ENCODE results near the gene SPIRE2.

The SPIRE2 gene

GRCh38 chr16:89895482-89896250, 67.4 kb downstream of the SPIRE2 start:
- H3K4ac ChIP-seq (ENCODE audit: low read depth, low read length), result no peak overlapping the region
- H3K79me2 ChIP-seq (ENCODE audit: control insufficient read depth, insufficient read depth, low read length), result no peaks in the 10 kb centered on the region
- H3K4me2 ChIP-seq (ENCODE audit: low read length), result no peak overlapping the region
- DNase-seq, result no peak
- H4K8ac ChIP-seq (ENCODE audit: low read depth, low read length), result no peak overlapping the region
- H3K56ac ChIP-seq (ENCODE audit: low read length), result no peak overlapping the region
- no peak overlapping the region for H2BK15ac ChIP-seq (replicated peaks; ENCODE audit: low read depth)
- no peak overlapping the region for H2BK5ac ChIP-seq (ENCODE audit: low read length)
- H3K36me3 ChIP-seq (ENCODE audit: control insufficient read depth, insufficient read depth, low read length), result peaks cover 23% of the 10 kb centered on the region
- no peak overlapping the region for H2BK120ac ChIP-seq (ENCODE audit: low read depth, low read length)
- no peak overlapping the region for H2AK5ac ChIP-seq (ENCODE audit: low read length)
- H3K79me1 ChIP-seq (ENCODE audit: low read length), result no peaks in the 10 kb centered on the region
- H3K4me3 ChIP-seq (ENCODE audit: low read length), result no peak overlapping the region
- H3K18ac ChIP-seq (ENCODE audit: low read length), result no peak overlapping the region
- H3K23ac ChIP-seq (ENCODE audit: low read length), result no peak overlapping the region
- H3K4me1 ChIP-seq (ENCODE audit: control insufficient read depth, low read depth, low read length), result no peaks in the 10 kb centered on the region
- WGBS (ENCODE audit: extremely low coverage, insufficient coverage, low lambda C conversion rate), result no CpG with 5 or more reads among the region's 26 CpGs
- no peaks in the 10 kb centered on the region for H3K27me3 ChIP-seq (ENCODE audit: insufficient read depth, low read length, poor library complexity)
- no peak overlapping the region for H3K9ac ChIP-seq (ENCODE audit: low read length)
- H4K5ac ChIP-seq (ENCODE audit: low read length), result no peak overlapping the region
- H3K27ac ChIP-seq (ENCODE audit: low read depth, low read length), result no peak overlapping the region

GRCh38 chr16:89897204-89897603, 68.9 kb downstream of the SPIRE2 start:
- H3K18ac ChIP-seq (ENCODE audit: low read length), result no peak overlapping the region
- no peak overlapping the region for H3K4ac ChIP-seq (ENCODE audit: low read depth, low read length)
- no peak overlapping the region for H2BK5ac ChIP-seq (ENCODE audit: low read length)
- no peak overlapping the region for H2BK120ac ChIP-seq (ENCODE audit: low read depth, low read length)
- no peaks in the 10 kb centered on the region for H3K79me2 ChIP-seq (ENCODE audit: control insufficient read depth, insufficient read depth, low read length)
- no peak overlapping the region for H3K23ac ChIP-seq (ENCODE audit: low read length)
- peaks cover 23% of the 10 kb centered on the region for H3K36me3 ChIP-seq (ENCODE audit: control insufficient read depth, insufficient read depth, low read length)
- H4K5ac ChIP-seq (ENCODE audit: low read length), result no peak overlapping the region
- H2AK5ac ChIP-seq (ENCODE audit: low read length), result no peak overlapping the region
- no peaks in the 10 kb centered on the region for H3K27me3 ChIP-seq (ENCODE audit: insufficient read depth, low read length, poor library complexity)
- H4K8ac ChIP-seq (ENCODE audit: low read depth, low read length), result no peak overlapping the region
- H2BK15ac ChIP-seq (replicated peaks; ENCODE audit: low read depth), result no peak overlapping the region
- no CpG with 5 or more reads among the region's 11 CpGs for WGBS (ENCODE audit: extremely low coverage, insufficient coverage, low lambda C conversion rate)
- DNase-seq, result no peak
- H3K4me3 ChIP-seq (ENCODE audit: low read length), result no peak overlapping the region
- H3K4me1 ChIP-seq (ENCODE audit: control insufficient read depth, low read depth, low read length), result no peaks in the 10 kb centered on the region
- no peak overlapping the region for H3K56ac ChIP-seq (ENCODE audit: low read length)
- H3K79me1 ChIP-seq (ENCODE audit: low read length), result no peaks in the 10 kb centered on the region
- H3K27ac ChIP-seq (ENCODE audit: low read depth, low read length), result no peak overlapping the region
- H3K9ac ChIP-seq (ENCODE audit: low read length), result no peak overlapping the region
- H3K4me2 ChIP-seq (ENCODE audit: low read length), result no peak overlapping the region

DNA sequence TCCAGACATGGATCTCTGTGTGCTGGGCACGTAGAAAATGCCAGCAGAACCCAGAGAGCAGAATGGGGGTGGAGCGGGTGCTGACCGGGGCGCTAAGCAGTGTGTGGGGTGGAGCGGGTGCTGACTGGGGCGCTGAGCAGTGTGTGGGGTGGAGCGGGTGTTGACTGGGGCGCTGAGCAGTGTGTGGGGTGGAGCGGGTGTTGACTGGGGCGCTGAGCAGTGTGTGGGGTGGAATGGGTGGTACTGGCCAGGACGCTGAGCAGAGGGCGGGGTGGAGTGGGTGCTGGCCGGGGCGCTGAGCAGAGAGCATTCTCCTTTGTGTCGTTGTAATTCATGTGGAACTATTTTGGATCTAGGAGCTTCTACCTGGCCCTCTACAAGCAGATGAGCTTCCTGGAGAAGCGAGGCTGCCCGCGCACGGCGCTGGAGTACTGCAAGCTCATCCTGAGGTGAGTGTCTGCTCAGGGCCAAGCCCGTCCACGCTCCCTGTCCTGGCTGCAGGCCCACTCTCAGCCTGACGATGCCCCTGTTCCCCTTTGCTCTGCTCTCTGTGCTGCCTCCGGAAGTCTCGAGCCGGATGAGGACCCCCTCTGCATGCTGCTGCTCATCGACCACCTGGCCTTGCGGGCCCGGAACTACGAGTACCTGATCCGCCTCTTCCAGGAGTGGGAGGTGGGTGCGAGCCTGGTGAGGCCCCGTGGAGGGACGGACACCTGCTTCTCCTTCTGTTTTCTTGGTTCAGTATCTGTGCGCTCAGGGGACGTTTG, 70.1 kb downstream of the SPIRE2 start:
- H3K4me1 ChIP-seq (ENCODE audit: control insufficient read depth, low read depth, low read length), result no peaks in the 10 kb centered on the region
- no peak overlapping the region for H2BK120ac ChIP-seq (ENCODE audit: low read depth, low read length)
- H3K79me2 ChIP-seq (ENCODE audit: control insufficient read depth, insufficient read depth, low read length), result no peaks in the 10 kb centered on the region
- no peak for DNase-seq
- no peak overlapping the region for H3K4me2 ChIP-seq (ENCODE audit: low read length)
- no peak overlapping the region for H3K4ac ChIP-seq (ENCODE audit: low read depth, low read length)
- H3K27ac ChIP-seq (ENCODE audit: low read depth, low read length), result no peak overlapping the region
- H3K9ac ChIP-seq (ENCODE audit: low read length), result no peak overlapping the region
- H3K4me3 ChIP-seq (ENCODE audit: low read length), result no peak overlapping the region
- H3K56ac ChIP-seq (ENCODE audit: low read length), result no peak overlapping the region
- H3K18ac ChIP-seq (ENCODE audit: low read length), result no peak overlapping the region
- no peak overlapping the region for H4K5ac ChIP-seq (ENCODE audit: low read length)
- no peak overlapping the region for H2BK5ac ChIP-seq (ENCODE audit: low read length)
- no peak overlapping the region for H2AK5ac ChIP-seq (ENCODE audit: low read length)
- no CpG with 5 or more reads among the region's 36 CpGs for WGBS (ENCODE audit: extremely low coverage, insufficient coverage, low lambda C conversion rate)
- H3K79me1 ChIP-seq (ENCODE audit: low read length), result no peaks in the 10 kb centered on the region
- H3K27me3 ChIP-seq (ENCODE audit: insufficient read depth, low read length, poor library complexity), result no peaks in the 10 kb centered on the region
- no peak overlapping the region for H4K8ac ChIP-seq (ENCODE audit: low read depth, low read length)
- H3K23ac ChIP-seq (ENCODE audit: low read length), result no peak overlapping the region
- H3K36me3 ChIP-seq (ENCODE audit: control insufficient read depth, insufficient read depth, low read length), result peaks cover 21% of the 10 kb centered on the region
- H2BK15ac ChIP-seq (replicated peaks; ENCODE audit: low read depth), result no peak overlapping the region

DNA sequence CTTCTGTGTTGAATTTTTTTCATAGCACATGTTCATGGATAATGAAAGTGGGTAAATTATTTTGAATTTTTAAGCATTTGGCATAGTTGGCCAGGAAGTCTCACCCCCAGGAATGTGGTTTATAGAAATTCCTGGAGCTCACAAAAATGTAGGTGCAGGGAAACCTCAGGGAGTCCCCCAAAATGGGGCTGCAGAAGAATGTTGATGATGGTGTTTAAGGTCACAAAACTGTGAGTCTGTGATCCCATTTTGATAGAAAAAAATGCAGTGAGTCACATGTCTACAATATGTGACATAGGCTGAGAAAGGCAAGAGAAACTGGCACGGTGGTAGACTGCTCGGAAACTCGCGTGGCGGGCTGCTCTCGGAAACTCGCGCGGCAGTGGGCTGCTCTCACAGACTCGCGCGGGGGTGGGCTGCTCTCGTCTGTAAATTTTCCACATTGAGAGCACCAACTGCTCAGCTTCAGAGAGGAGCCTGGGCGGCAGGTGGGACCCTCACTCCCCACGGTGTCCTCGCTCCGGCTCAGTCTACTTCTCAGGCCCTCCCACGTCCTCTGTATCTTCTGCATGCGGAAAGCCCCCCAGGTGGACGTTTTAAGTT, 71.7 kb downstream of the SPIRE2 start:
- Histone ChIP-seq H3K4me2 (ENCODE audit: low read length) (no peak overlapping the region), H3K18ac (ENCODE audit: low read length) (no peak overlapping the region), H3K27ac (ENCODE audit: low read depth, low read length) (no peak overlapping the region), H3K4me1 (ENCODE audit: control insufficient read depth, low read depth, low read length) (no peaks in the 10 kb centered on the region), H2BK5ac (ENCODE audit: low read length) (no peak overlapping the region), H3K4ac (ENCODE audit: low read depth, low read length) (no peak overlapping the region), H3K79me1 (ENCODE audit: low read length) (no peaks in the 10 kb centered on the region), H4K5ac (ENCODE audit: low read length) (no peak overlapping the region), H4K8ac (ENCODE audit: low read depth, low read length) (no peak overlapping the region), H3K4me3 (ENCODE audit: low read length) (no peak overlapping the region), H2BK15ac (replicated peaks; ENCODE audit: low read depth) (no peak overlapping the region), H3K79me2 (ENCODE audit: control insufficient read depth, insufficient read depth, low read length) (no peaks in the 10 kb centered on the region), H3K27me3 (ENCODE audit: insufficient read depth, low read length, poor library complexity) (no peaks in the 10 kb centered on the region), H3K23ac (ENCODE audit: low read length) (no peak overlapping the region), H2AK5ac (ENCODE audit: low read length) (no peak overlapping the region), H3K56ac (ENCODE audit: low read length) (no peak overlapping the region), H2BK120ac (ENCODE audit: low read depth, low read length) (no peak overlapping the region), H3K9ac (ENCODE audit: low read length) (no peak overlapping the region), H3K36me3 (ENCODE audit: control insufficient read depth, insufficient read depth, low read length) (peaks cover 23% of the 10 kb centered on the region)
- no peak for DNase-seq
- whole genome bisulfite sequencing (ENCODE audit: extremely low coverage, insufficient coverage, low lambda C conversion rate), result no CpG with 5 or more reads among the region's 20 CpGs

GRCh38 chr16:89900885-89901284, 72.6 kb downstream of the SPIRE2 start:
- Histone ChIP-seq H2BK5ac (ENCODE audit: low read length) (no peak overlapping the region), H3K18ac (ENCODE audit: low read length) (no peak overlapping the region), H2BK15ac (replicated peaks; ENCODE audit: low read depth) (no peak overlapping the region), H3K4me2 (ENCODE audit: low read length) (no peak overlapping the region), H3K4me3 (ENCODE audit: low read length) (no peak overlapping the region), H3K4me1 (ENCODE audit: control insufficient read depth, low read depth, low read length) (no peaks in the 10 kb centered on the region), H3K23ac (ENCODE audit: low read length) (no peak overlapping the region), H3K79me1 (ENCODE audit: low read length) (no peaks in the 10 kb centered on the region), H2AK5ac (ENCODE audit: low read length) (no peak overlapping the region), H4K8ac (ENCODE audit: low read depth, low read length) (no peak overlapping the region), H3K27me3 (ENCODE audit: insufficient read depth, low read length, poor library complexity) (no peaks in the 10 kb centered on the region), H3K79me2 (ENCODE audit: control insufficient read depth, insufficient read depth, low read length) (no peaks in the 10 kb centered on the region), H3K36me3 (ENCODE audit: control insufficient read depth, insufficient read depth, low read length) (peaks cover 21% of the 10 kb centered on the region), H4K5ac (ENCODE audit: low read length) (no peak overlapping the region), H3K9ac (ENCODE audit: low read length) (no peak overlapping the region), H3K27ac (ENCODE audit: low read depth, low read length) (no peak overlapping the region), H2BK120ac (ENCODE audit: low read depth, low read length) (no peak overlapping the region), H3K56ac (ENCODE audit: low read length) (no peak overlapping the region), H3K4ac (ENCODE audit: low read depth, low read length) (no peak overlapping the region)
- no peak for DNase-seq
- no CpG with 5 or more reads among the region's 17 CpGs for WGBS (ENCODE audit: extremely low coverage, insufficient coverage, low lambda C conversion rate)
